Mucosa of descending colon (tissue), 3 donors: ENCODE results near the gene DPH1. TPM values are rescaled to one million over a fixed set of nuclear protein-coding genes. Genes with fewer than 3 reads are reported as not detected.

Experiments used
- ATAC-seq: fragments of 200-7000 bp; cut with Tn5 transposase; one replicate; pipeline ENCODE4 v1.9.1; 2020; ENCODE audit warnings: mild to moderate bottlenecking, moderate library complexity
- DNase-seq, 3 donors: peaks; one replicate each; pipeline ENCODE4 v3.0.0-alpha.2; 2020
- H3K36me3 ChIP-seq: fragments of 200-600 bp; one replicate; pipeline ENCODE4 v1.8.0; 2021; ENCODE audit warnings: low read depth, mild to moderate bottlenecking
- H3K4me1 ChIP-seq: fragments of 200-600 bp; one replicate; pipeline ENCODE4 v1.8.0; 2021; ENCODE audit warnings: low read depth, mild to moderate bottlenecking
- H3K4me3 ChIP-seq: fragments of 200-600 bp; one replicate; pipeline ENCODE4 v1.8.0; 2021; ENCODE audit warnings: mild to moderate bottlenecking
- H3K9me3 ChIP-seq: fragments of 200-600 bp; one replicate; pipeline ENCODE4 v1.8.0; 2021; ENCODE audit warnings: mild to moderate bottlenecking
- CTCF ChIP-seq: fragments of 200-600 bp; IDR thresholded peaks from one replicate; pipeline ENCODE4 v1.8.0; 2022; ENCODE audit warnings: antibody characterized with exemption, mild to moderate bottlenecking
- intact Hi-C, 2 donors: fragments of 100-400 bp; cut with DNase I in 1 of 2; cut with micrococcal nuclease in 1 of 2; formaldehyde crosslinking; loops; one replicate each; pipeline versions ENCODE4 v1.11.0 to v1.11.1; 2022; cut with DNase I, micrococcal nuclease
- total RNA-seq, 3 donors: library from RNA; stranded (reverse); fragmentation: NEBNext Ultra II Directional in 2 of 3; extraction: Animal tissue kit (Norgen Biotek cat#: 25700) in 2 of 3; gene quantifications; one replicate each; pipeline versions ENCODE4 v1.2.1 to v1.2.4, GENCODE V29; 2021 to 2023
- donor health status: DM: no; HTN: no; CAD: no; lungs with moderate emphysema.
- donor health status: DM: no; HTN: no; CAD: no.
- donor health status: DM: no; HTN: yes; CAD: no.

The DPH1 gene
- total RNA-seq, 3 donors from 2014 or later = 33.1 to 43.7 (median 42.2) TPM

- Histone ChIP-seq H3K4me1 (peaks cover 10% of the 10 kb centered on the region), H3K9me3 (no peaks in the 10 kb centered on the region), H3K4me3 (no peak overlapping the region), H3K36me3 (no peaks in the 10 kb centered on the region)
- peak in 1 of 3 donors; percentile 40 for DNase-seq
- intact Hi-C loops = no loop called here
- no peak for TF ChIP-seq CTCF
- ATAC-seq = peak; percentile 18
Observed at GRCh38 chr17:2064520-2064971, 34.6 kb downstream of the DPH1 start.

GRCh38 chr17:2064980-2065785 is 35.2 kb downstream of the DPH1 start:
- ATAC-seq (peak; percentile 56), DNase-seq (peak in 1 of 3 donors; percentile 71)
- H3K36me3 ChIP-seq = no peaks in the 10 kb centered on the region
- peaks cover 10% of the 10 kb centered on the region for H3K4me1 ChIP-seq
- no peak for TF ChIP-seq CTCF
- H3K9me3 ChIP-seq = no peaks in the 10 kb centered on the region
- no peak overlapping the region for H3K4me3 ChIP-seq
- intact Hi-C loops = no loop called here

- H3K4me1 ChIP-seq = peaks cover 10% of the 10 kb centered on the region
- no peaks in the 10 kb centered on the region for H3K36me3 ChIP-seq
- no peak for DNase-seq
- no peak for ATAC-seq
- no peaks in the 10 kb centered on the region for H3K9me3 ChIP-seq
- no peak overlapping the region for H3K4me3 ChIP-seq
- intact Hi-C loops = no loop called here
- no peak for TF ChIP-seq CTCF
Observed at GRCh38 chr17:2065949-2066400, 36.0 kb downstream of the DPH1 start.

- no peak for ATAC-seq
- Histone ChIP-seq H3K9me3 (no peaks in the 10 kb centered on the region), H3K36me3 (no peaks in the 10 kb centered on the region), H3K4me1 (peaks cover 10% of the 10 kb centered on the region), H3K4me3 (no peak overlapping the region)
- TF ChIP-seq CTCF = no peak
- intact Hi-C loops = no loop called here
- DNase-seq = no peak
Observed at GRCh38 chr17:2067048-2067561, 37.2 kb downstream of the DPH1 start.

- no peak for DNase-seq
- Histone ChIP-seq H3K9me3 (no peaks in the 10 kb centered on the region), H3K36me3 (no peaks in the 10 kb centered on the region), H3K4me3 (no peak overlapping the region), H3K4me1 (peaks cover 10% of the 10 kb centered on the region)
- no peak for ATAC-seq
- TF ChIP-seq CTCF = no peak
- intact Hi-C loops = no loop called here
Observed at GRCh38 chr17:2067608-2068024, 37.7 kb downstream of the DPH1 start.
